GM19455 (cell line): ENCODE results near the gene ANKRD13A.
"Not testable (repeated sequence)": the region's sequence is repeated elsewhere in the genome, so short reads cannot be mapped to it uniquely, and the experiment has no call there.

ENCODE experiments used
- ATAC-seq: cut with Tn5 transposase; IDR thresholded peaks from one replicate; pipeline ENCODE4 v1.9.1; 2021; ENCODE audit not compliant: unreplicated experiment

The ANKRD13A gene

DNA sequence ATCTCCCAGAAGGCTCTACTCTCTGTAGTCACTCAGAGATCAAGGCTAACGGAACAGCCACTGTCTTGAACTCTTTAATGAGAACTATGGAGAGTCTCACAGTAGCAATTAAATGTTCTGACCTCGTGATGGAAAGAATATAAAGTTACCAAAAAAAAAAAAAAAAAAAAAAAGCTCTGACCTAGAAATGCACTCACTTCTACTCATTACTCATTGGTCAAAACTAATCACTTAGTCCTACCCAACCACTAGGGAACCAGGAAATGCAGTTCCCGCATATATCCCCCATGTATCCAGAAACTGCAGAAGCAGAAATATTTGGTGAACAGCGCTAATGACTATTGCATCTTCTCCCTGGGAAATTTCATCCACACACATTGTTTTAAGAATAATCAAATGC, 78.6 kb downstream of the ANKRD13A start:
- ATAC-seq, result no peak

DNA sequence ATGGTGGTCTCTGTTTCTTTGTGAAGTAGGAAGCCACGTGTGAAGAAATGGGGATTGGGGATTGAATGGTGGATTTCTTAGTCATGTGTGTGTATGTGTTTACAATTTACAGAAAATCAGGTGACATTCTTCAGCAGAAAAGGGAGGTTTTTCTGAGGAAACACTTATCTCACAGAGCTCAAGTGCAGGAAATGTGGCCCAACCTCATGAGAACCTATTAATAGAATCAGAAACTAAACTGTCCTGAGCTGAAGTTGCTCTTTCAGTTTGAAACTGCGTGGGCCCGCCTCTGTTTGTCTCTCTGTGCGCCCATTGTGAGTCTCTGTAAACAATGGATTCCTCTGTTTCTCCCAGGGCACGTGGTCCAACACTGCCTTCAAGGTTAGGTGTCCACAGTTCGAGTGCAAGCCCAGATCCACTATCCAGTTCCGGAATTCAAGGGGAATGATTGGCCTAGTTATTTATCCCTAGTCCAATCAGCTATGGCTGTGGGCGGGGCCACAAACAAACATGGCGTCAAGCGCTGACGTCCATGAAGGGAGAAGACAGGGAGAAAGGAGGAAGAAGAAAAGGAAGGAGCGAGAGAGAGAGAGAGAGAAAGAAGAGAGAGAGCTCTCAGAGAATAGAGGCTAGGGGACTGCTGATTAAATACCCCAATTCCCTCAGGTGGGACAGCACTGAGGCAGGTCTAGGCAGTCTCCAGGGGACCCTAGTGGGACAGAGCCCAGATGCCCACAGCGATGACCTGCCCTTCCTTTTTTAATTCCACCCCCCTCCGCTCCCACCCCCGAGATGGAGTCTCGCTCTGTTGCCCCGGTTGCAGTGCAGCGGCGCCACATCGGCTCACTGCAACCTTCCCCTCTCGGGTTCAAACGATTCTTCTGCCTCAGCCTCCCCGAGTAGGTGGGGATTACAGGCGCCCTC, 80.5 kb downstream of the ANKRD13A start:
- peak; percentile 86 for ATAC-seq

DNA sequence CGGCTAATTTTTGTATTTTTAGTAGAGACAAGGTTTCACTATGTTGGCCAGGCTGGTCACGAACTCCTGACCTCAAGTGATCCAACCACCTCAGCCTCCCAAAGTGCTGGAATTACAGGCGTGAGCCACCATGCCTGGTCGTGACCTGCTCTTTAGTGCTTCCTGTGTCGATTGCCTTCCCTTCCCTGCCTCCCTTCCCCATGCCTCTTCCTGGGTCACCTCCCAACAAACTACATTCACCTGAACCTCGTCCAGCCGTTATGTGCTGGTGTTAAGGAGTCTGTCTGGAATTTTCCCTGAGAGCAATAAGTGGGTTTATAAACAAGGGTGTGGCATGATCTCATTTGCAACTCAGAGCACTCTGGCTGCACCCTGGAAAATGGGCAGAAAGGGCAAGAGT, 81.2 kb downstream of the ANKRD13A start:
- no peak for ATAC-seq

DNA sequence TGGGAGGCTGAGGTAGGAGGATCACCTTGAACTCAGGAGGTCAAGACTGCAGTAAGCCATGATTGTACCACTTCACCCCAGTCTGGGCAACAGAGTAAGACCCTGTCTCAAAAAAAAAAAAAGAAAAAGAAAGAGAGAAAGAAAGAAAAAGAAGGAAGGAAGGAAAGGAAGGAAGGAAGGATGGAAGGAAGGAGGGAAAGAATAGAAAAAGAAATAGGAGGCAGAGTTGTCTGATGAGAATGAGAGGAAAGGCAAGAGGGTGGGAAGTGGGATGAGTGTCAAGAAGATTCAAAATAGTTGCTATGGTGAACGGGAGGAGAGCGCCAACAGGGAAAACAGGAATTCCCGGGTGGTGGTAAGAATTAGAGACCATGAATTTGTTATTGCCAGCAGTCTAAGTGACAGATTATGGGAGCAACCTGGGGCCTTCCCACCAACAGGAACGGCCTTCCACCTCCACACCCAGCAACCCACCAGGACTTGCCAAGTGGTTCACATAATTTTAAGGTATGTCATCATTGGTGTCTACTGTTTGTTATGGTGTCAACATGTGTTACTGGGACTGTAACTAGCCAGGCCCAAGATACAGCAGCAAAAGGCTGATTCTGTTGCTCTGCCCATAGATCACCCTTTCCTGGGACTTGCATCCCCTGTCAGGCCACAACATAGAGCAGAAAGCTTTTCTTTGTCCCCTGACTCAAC, 85.2 kb downstream of the ANKRD13A start:
- ATAC-seq, result no peak

DNA sequence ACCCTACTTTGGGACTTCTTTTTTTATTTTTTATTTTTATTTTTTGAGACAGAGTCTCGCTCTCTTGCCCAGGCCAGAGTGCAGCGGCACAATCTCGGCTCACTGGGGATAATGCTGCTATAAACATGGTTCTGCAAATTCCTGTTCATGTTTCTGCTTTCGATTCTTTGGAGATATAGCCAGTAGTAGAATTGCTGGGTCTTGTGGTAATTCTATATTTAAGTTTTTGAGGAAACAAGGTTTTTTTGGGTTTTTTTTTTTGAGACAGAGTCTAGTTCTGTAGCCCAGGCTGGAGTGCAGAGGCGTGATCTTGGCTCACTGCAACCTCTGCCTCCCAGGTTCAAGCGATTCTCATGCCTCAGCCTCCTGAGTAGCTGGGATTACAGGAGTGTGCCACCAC, 89.0 kb downstream of the ANKRD13A start:
- ATAC-seq, result not testable (repeated sequence)

DNA sequence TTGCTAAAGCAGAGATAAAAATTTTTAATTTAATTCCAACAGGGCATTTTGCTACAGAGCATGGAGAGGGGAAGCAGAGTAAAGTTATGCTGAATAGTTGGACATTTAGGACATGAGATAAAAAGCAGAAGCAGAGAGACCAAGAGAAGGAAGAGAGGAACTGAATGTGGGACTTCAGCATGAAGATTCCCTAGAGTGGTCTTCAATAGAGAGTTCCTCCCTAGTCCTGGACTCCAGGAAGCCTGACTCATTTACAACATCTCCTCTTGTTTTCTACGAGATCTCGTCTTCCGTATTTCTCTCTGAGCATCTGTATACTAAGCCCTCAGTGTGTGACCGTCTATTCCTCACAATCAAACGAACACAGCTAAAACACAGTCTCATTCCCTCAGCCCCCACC, 89.7 kb downstream of the ANKRD13A start:
- no peak for ATAC-seq
